ENCODE measurements around the gene DDI1.

Gene DDI1

DNA sequence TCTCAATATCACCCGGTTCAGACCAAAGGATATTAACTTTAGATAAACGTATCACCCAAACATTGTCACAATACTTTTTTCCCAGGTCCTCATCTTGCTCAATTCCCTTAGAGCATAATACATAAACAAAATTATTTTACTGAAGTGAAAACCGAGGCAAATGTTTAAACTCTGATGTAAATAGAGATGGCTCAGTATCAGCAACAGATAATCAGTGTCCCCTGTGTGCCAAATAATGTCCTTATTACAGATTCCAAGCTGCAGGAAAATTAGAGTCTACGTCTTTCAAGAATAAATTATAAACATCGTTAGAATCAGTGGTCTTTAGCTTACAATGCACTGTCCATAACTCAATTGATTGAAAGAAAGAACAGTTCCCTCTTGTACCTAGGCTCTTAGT is 50.2 kb downstream of the DDI1 start:
- no peak for DNase-seq

All from fibroblast of upper back skin (primary cell).